GM18502 (cell line): ENCODE measurements around the gene IFI6.

Experiments
- ATAC-seq: cut with Tn5 transposase; IDR thresholded peaks from one replicate; pipeline ENCODE4 v1.9.1; 2021; ENCODE audit warnings: mild to moderate bottlenecking; ENCODE audit not compliant: unreplicated experiment, poor library complexity

Gene IFI6

GRCh38 chr1:27676410-27676809 is 4.4 kb upstream of the IFI6 start:
- ATAC-seq = no peak

- ATAC-seq = no peak
Observed at GRCh38 chr1:27672750-27673112, 739 bp upstream of the IFI6 start.

GRCh38 chr1:27669876-27670275 is 2.1 kb downstream of the IFI6 start:
- ATAC-seq = no peak

GRCh38 chr1:27668808-27669723 is 2.9 kb downstream of the IFI6 start:
- no peak for ATAC-seq

- ATAC-seq = no peak
Observed at GRCh38 chr1:27668121-27668807, 3.7 kb downstream of the IFI6 start.

GRCh38 chr1:27666791-27667254 is 5.2 kb downstream of the IFI6 start:
- no peak for ATAC-seq

- ATAC-seq = no peak
Observed at GRCh38 chr1:27666294-27666693, 5.7 kb downstream of the IFI6 start.

GRCh38 chr1:27665016-27665651 is 6.9 kb downstream of the IFI6 start:
- no peak for ATAC-seq

GRCh38 chr1:27664291-27664690 is 7.7 kb downstream of the IFI6 start:
- no peak for ATAC-seq

- ATAC-seq = no peak
Observed at GRCh38 chr1:27662707-27663393, 9.1 kb downstream of the IFI6 start.

- no peak for ATAC-seq
Observed at GRCh38 chr1:27662261-27662660, 9.7 kb downstream of the IFI6 start.

- no peak for ATAC-seq
Observed at GRCh38 chr1:27661412-27662075, 10.4 kb downstream of the IFI6 start.

GRCh38 chr1:27660300-27660835 is 11.6 kb downstream of the IFI6 start:
- no peak for ATAC-seq

GRCh38 chr1:27659497-27660299 is 12.3 kb downstream of the IFI6 start:
- peak; percentile 72 for ATAC-seq

- ATAC-seq = peak; percentile 15
Observed at GRCh38 chr1:27658951-27659496, 13.0 kb downstream of the IFI6 start.

GRCh38 chr1:27656157-27656893 is 15.7 kb downstream of the IFI6 start:
- no peak for ATAC-seq

GRCh38 chr1:27655151-27655937 is 16.6 kb downstream of the IFI6 start:
- ATAC-seq = no peak
